GM12864 (cell line): Measurements from ENCODE around the gene C7.

Experiments
- DNase-seq: peaks from one replicate; pipeline ENCODE4 v3.0.0-alpha.2; 2011; ENCODE audit warnings: low read depth
- H3K4me3 ChIP-seq: 2 replicates; pipeline ENCODE4 v1.5.1; 2011; ENCODE audit warnings: mild to moderate bottlenecking, low read depth, low read length, control low read depth
- CTCF ChIP-seq: IDR thresholded peaks from 2 replicates; pipeline ENCODE4 v1.5.1; 2011; ENCODE audit warnings: low read depth, mild to moderate bottlenecking, moderate library complexity, low read length, control low read depth, inconsistent platforms; ENCODE audit errors: missing control alignments

The C7 gene

DNA sequence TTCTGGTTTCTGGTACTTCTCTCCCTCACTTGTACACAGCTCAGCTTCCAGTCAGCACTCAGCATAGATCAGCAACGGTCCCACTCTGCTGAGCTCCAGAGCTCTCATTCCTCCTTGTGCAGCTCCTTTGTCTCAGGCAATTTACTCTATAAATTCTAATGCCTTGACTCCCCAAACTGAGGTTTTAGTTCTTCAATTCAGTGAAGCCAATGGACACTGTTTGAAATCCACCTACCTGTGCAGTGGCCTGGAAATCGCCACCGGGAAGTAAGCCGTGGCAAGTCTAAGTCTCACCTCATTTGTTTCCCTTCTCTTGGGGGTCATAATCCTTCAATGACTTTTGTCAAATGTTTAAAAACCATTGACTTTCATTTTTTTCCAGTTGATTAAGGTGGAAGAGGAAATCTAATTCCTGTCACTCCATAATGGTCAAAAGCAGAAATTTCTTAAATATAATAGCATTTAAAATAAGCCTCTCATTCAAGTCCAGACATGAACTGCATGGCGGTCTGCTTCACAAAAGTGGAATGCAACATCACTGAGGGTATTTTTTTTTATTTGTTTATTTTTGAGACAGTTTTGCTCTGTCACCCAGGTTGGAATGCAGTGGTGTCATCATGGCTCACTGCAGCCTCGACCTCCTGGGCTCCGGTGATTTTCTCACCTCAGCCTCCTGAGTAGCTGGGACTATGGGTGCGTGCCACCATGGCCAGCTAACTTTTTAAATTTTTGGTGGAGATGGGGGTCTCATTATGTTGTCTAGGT, 79.6 kb downstream of the C7 start:
- no peak for DNase-seq
- TF ChIP-seq CTCF: no peak
- H3K4me3 ChIP-seq: no peak overlapping the region

DNA sequence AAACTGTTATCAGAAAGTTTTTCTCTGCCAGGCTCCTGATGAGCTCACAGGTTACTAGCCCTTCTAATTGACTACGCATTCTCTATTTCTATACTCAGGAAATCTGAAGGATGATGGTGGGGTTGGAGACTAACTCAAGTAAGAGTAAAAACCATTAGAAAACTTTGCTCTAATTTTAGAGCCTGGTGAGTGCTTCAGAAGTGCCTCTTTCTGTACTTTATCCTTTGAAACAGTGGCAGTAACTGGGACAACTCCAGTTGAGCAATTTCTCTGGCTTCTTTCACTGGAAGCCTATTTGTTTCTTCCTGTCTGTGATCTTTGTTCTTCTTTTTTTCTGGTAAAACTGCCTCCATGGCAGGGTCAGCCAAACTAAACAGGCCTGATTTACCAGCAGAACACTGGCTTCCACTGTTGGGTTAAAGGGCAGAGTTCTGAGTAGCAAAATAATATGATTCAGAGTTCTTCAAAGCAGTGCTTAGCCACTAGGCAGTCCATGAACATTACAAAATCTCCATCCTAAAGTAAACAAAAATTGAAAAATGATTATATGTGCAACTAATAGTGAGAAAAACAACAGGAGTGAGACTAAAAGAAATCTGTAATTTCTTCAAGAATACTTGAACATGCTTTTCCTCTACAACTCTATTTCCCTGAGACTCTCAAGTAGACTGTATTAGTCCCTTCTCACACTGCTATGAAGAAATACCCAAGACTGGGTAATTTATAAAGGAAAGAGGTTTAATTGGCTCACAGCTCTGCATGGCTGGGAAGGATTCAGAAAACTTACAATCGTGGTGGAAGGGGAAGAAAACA, 82.1 kb downstream of the C7 start:
- H3K4me3 ChIP-seq: no peak overlapping the region
- no peak for TF ChIP-seq CTCF
- no peak for DNase-seq

DNA sequence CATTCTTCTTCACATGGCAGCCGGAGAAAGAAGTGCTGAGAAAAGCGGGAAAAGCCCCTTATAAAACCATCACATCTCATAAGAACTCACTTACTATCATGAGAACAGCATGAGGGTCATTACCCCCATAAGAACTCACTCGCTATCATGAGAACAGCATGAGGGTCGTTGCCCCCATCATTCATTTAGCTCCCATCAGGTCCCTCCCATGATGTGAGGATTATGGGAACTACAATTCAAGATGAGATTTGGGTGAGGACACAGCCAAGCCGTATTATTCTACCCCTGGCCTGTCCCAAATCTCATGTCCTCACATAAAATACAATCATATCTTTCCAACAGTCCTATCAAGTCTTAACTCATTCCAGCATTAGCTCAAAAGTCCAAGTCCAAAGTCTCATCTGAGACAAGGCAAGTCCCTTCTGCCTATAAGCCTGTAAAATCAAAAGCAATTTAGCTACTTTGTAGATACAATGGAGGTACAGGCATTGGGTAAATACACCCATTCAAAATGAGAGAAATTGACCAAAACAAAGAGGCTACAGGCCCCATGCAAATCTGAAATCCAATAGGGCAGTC, 82.8 kb downstream of the C7 start:
- no peak overlapping the region for H3K4me3 ChIP-seq
- DNase-seq: no peak
- no peak for TF ChIP-seq CTCF

DNA sequence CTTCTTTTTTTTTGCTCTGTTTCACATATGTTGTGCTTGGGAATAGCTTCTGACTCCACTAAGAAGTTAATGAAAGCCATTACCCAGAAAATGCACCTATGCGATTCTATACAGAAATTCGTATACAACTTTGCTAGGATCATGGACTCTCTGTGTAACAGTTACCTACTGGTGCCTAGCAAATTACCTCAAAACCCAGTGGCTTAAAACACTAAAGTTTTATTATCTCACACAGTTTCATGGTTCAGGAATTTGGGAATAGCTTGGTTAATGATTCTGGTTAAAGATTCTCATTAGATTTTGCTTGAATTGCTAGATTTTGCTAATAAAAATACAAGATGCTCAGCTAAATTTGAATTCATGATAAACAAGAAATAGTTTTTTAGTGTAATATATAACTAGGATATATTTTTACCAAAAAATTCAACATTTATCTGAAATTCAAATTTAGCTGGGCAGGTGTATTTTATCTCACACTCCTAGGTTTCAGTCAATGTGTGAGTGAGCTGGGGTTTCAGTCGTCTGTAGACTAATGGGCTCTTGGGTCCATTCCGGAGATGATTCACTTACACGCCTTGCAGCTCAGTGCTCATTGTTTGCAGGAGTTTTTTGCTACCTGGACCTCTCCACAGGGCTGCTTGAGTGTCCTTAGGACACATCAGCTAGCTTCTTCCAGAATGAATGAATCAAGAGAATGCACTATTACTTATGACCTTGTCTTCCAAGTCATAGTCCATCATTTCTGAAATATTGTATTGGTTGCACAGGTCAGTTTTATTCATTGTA, 86.7 kb downstream of the C7 start:
- no peak overlapping the region for H3K4me3 ChIP-seq
- DNase-seq: no peak
- TF ChIP-seq CTCF: no peak

- no peak for DNase-seq
- TF ChIP-seq CTCF: no peak
- no peak overlapping the region for H3K4me3 ChIP-seq
These were observed 89.8 kb downstream of the C7 start for GRCh38 chr5:40999142-40999541.

DNA sequence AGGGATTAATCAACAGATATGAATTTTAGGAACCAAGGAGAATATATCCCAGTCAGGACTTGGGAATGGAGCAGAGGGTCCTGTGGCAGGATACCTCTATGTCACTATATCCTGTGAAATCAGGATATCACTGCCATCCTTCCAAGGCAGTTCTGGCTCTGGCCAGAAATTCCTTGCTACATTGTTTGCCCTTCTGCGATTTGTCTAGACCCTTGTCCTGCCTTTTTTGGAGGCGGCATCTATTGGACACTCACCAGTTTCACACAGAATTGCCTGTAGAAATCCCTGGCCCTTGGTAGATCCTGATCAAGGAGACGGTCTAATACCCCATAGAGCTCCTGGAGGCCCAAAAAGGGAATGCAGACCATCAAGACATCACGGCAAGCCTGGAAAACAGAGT, 90.7 kb downstream of the C7 start:
- no peak for DNase-seq
- H3K4me3 ChIP-seq: no peak overlapping the region
- no peak for TF ChIP-seq CTCF
